Activated naive CD8-positive, alpha-beta T cell treated with anti-CD3 and anti-CD28 coated beads, Interleukin-2, amount 50 U/mL, for 24 hours (primary cell): ENCODE results near the gene RIOK2.
A peak's percentile ranks its signal among the peaks of the same experiment; 100 is the strongest.
"Not testable (repeated sequence)": the region's sequence is repeated elsewhere in the genome, so short reads cannot be mapped to it uniquely, and the experiment has no call there.

ENCODE experiments used
- ATAC-seq: fragments of 150-1000 bp; cut with Tn5 transposase; one replicate; pipeline ENCODE4 v1.10.0; 2021
- DNase-seq: peaks from one replicate; pipeline ENCODE4 v3.0.0; 2021
- H3K27ac Mint-ChIP-seq: one replicate; pipeline ENCODE4 v1.8.0; 2021; ENCODE audit warnings: mild to moderate bottlenecking, mixed read lengths
- H3K27me3 Mint-ChIP-seq: one replicate; pipeline ENCODE4 v1.8.0; 2021; ENCODE audit warnings: mixed read lengths
- H3K36me3 Mint-ChIP-seq: one replicate; pipeline ENCODE4 v1.8.0; 2021; ENCODE audit warnings: low read depth, mixed read lengths
- H3K4me1 Mint-ChIP-seq: one replicate; pipeline ENCODE4 v1.8.0; 2021; ENCODE audit warnings: mixed read lengths
- H3K4me3 Mint-ChIP-seq: one replicate; pipeline ENCODE4 v1.8.0; 2021; ENCODE audit warnings: mild to moderate bottlenecking, moderate library complexity, mixed read lengths
- H3K9me3 Mint-ChIP-seq: one replicate; pipeline ENCODE4 v1.8.0; 2021; ENCODE audit warnings: mixed read lengths

Gene RIOK2

GRCh38 chr5:97150401-97150800 lies 32.6 kb downstream of the RIOK2 start:
- H3K27me3 Mint-ChIP-seq: no peaks in the 10 kb centered on the region
- no peaks in the 10 kb centered on the region for H3K36me3 Mint-ChIP-seq
- peaks cover 1% of the 10 kb centered on the region for H3K4me1 Mint-ChIP-seq
- ATAC-seq (no peak), DNase-seq (no peak)
- no peak overlapping the region for H3K4me3 Mint-ChIP-seq
- H3K27ac Mint-ChIP-seq: no peak overlapping the region
- H3K9me3 Mint-ChIP-seq: no peaks in the 10 kb centered on the region

- Mint-ChIP-seq H3K9me3 (no peaks in the 10 kb centered on the region), H3K27me3 (no peaks in the 10 kb centered on the region), H3K4me3 (no peak overlapping the region), H3K27ac (no peak overlapping the region), H3K4me1 (peaks cover 1% of the 10 kb centered on the region), H3K36me3 (no peaks in the 10 kb centered on the region)
- no peak for DNase-seq
- no peak for ATAC-seq
Measured at GRCh38 chr5:97149709-97150108, 33.3 kb downstream of the RIOK2 start.

GRCh38 chr5:97148288-97148687 lies 34.8 kb downstream of the RIOK2 start:
- no peak for ATAC-seq
- H3K4me3 Mint-ChIP-seq: no peak overlapping the region
- no peaks in the 10 kb centered on the region for H3K36me3 Mint-ChIP-seq
- no peaks in the 10 kb centered on the region for H3K27me3 Mint-ChIP-seq
- H3K27ac Mint-ChIP-seq: no peak overlapping the region
- H3K4me1 Mint-ChIP-seq: peaks cover 1% of the 10 kb centered on the region
- no peaks in the 10 kb centered on the region for H3K9me3 Mint-ChIP-seq
- no peak for DNase-seq

- Mint-ChIP-seq H3K4me1 (no peaks in the 10 kb centered on the region), H3K36me3 (no peaks in the 10 kb centered on the region), H3K27ac (no peak overlapping the region), H3K9me3 (no peaks in the 10 kb centered on the region), H3K27me3 (no peaks in the 10 kb centered on the region), H3K4me3 (no peak overlapping the region)
- ATAC-seq (no peak), DNase-seq (no peak)
Measured at GRCh38 chr5:97143704-97144103, 39.3 kb downstream of the RIOK2 start.

GRCh38 chr5:97142521-97143254 lies 40.4 kb downstream of the RIOK2 start, which contains the start of gene LIX1:
Gene LIX1 (minus strand): TSS chr5:97142611. CDS start chr5:97142576, 35 bp downstream.
- peak; percentile 11 for DNase-seq
- no peaks in the 10 kb centered on the region for H3K27me3 Mint-ChIP-seq
- no peaks in the 10 kb centered on the region for H3K9me3 Mint-ChIP-seq
- no peak within 1 kb of the TSS for H3K27ac Mint-ChIP-seq
- H3K36me3 Mint-ChIP-seq: no peaks in the 10 kb centered on the region
- peak; percentile 61 for ATAC-seq
- no peaks in the 10 kb centered on the region for H3K4me1 Mint-ChIP-seq
- H3K4me3 Mint-ChIP-seq: no peak within 1 kb of the TSS

GRCh38 chr5:97141539-97141938 lies 41.5 kb downstream of the RIOK2 start:
- DNase-seq (no peak), ATAC-seq (no peak)
- H3K27me3 Mint-ChIP-seq: no peaks in the 10 kb centered on the region
- no peak overlapping the region for H3K4me3 Mint-ChIP-seq
- H3K27ac Mint-ChIP-seq: no peak overlapping the region
- H3K36me3 Mint-ChIP-seq: no peaks in the 10 kb centered on the region
- H3K9me3 Mint-ChIP-seq: no peaks in the 10 kb centered on the region
- H3K4me1 Mint-ChIP-seq: no peaks in the 10 kb centered on the region

GRCh38 chr5:97141031-97141430 lies 42.0 kb downstream of the RIOK2 start:
- no peak overlapping the region for H3K27ac Mint-ChIP-seq
- H3K4me1 Mint-ChIP-seq: no peaks in the 10 kb centered on the region
- no peaks in the 10 kb centered on the region for H3K36me3 Mint-ChIP-seq
- H3K9me3 Mint-ChIP-seq: no peaks in the 10 kb centered on the region
- ATAC-seq (no peak), DNase-seq (no peak)
- H3K4me3 Mint-ChIP-seq: no peak overlapping the region
- H3K27me3 Mint-ChIP-seq: no peaks in the 10 kb centered on the region

- not testable (repeated sequence) for H3K36me3 Mint-ChIP-seq, H3K27me3 Mint-ChIP-seq, H3K27ac Mint-ChIP-seq, ATAC-seq, H3K9me3 Mint-ChIP-seq, DNase-seq, H3K4me1 Mint-ChIP-seq, H3K4me3 Mint-ChIP-seq
Measured at GRCh38 chr5:97140250-97140649, 42.8 kb downstream of the RIOK2 start.

- H3K27me3 Mint-ChIP-seq: no peaks in the 10 kb centered on the region
- no peaks in the 10 kb centered on the region for H3K36me3 Mint-ChIP-seq
- no peak overlapping the region for H3K27ac Mint-ChIP-seq
- ATAC-seq (no peak), DNase-seq (no peak)
- H3K4me3 Mint-ChIP-seq: no peak overlapping the region
- H3K9me3 Mint-ChIP-seq: no peaks in the 10 kb centered on the region
- H3K4me1 Mint-ChIP-seq: peaks cover 5% of the 10 kb centered on the region
Measured at GRCh38 chr5:97136475-97136874, 46.6 kb downstream of the RIOK2 start.

- DNase-seq (no peak), ATAC-seq (peak; percentile 40)
- Mint-ChIP-seq H3K9me3 (no peaks in the 10 kb centered on the region), H3K27ac (no peak overlapping the region), H3K4me1 (peaks cover 5% of the 10 kb centered on the region), H3K36me3 (no peaks in the 10 kb centered on the region), H3K4me3 (no peak overlapping the region), H3K27me3 (no peaks in the 10 kb centered on the region)
Measured at GRCh38 chr5:97135868-97136267, 47.2 kb downstream of the RIOK2 start.

GRCh38 chr5:97134634-97135033 lies 48.4 kb downstream of the RIOK2 start:
- Mint-ChIP-seq H3K4me3 (no peak overlapping the region), H3K27ac (no peak overlapping the region), H3K4me1 (peaks cover 5% of the 10 kb centered on the region), H3K36me3 (no peaks in the 10 kb centered on the region), H3K9me3 (no peaks in the 10 kb centered on the region), H3K27me3 (no peaks in the 10 kb centered on the region)
- DNase-seq: no peak
- ATAC-seq: no peak

- H3K27me3 Mint-ChIP-seq: no peaks in the 10 kb centered on the region
- ATAC-seq (no peak), DNase-seq (no peak)
- no peaks in the 10 kb centered on the region for H3K9me3 Mint-ChIP-seq
- H3K36me3 Mint-ChIP-seq: no peaks in the 10 kb centered on the region
- no peak overlapping the region for H3K4me3 Mint-ChIP-seq
- H3K4me1 Mint-ChIP-seq: peaks cover 5% of the 10 kb centered on the region
- H3K27ac Mint-ChIP-seq: no peak overlapping the region
Measured at GRCh38 chr5:97133101-97133500, 49.9 kb downstream of the RIOK2 start.

- Mint-ChIP-seq H3K27ac (no peak overlapping the region), H3K4me1 (peaks cover 5% of the 10 kb centered on the region), H3K4me3 (no peak overlapping the region), H3K36me3 (no peaks in the 10 kb centered on the region), H3K9me3 (no peaks in the 10 kb centered on the region), H3K27me3 (no peaks in the 10 kb centered on the region)
- DNase-seq (no peak), ATAC-seq (no peak)
Measured at GRCh38 chr5:97131921-97132320, 51.1 kb downstream of the RIOK2 start.

GRCh38 chr5:97131139-97131710 lies 51.8 kb downstream of the RIOK2 start:
- ATAC-seq: no peak
- no peak for DNase-seq
- Mint-ChIP-seq H3K36me3 (no peaks in the 10 kb centered on the region), H3K4me1 (peaks cover 5% of the 10 kb centered on the region), H3K9me3 (no peaks in the 10 kb centered on the region), H3K27ac (no peak overlapping the region), H3K27me3 (no peaks in the 10 kb centered on the region), H3K4me3 (no peak overlapping the region)

- no peak for DNase-seq
- Mint-ChIP-seq H3K27me3 (peaks cover 4% of the 10 kb centered on the region), H3K4me3 (no peak overlapping the region), H3K36me3 (no peaks in the 10 kb centered on the region), H3K4me1 (no peaks in the 10 kb centered on the region), H3K27ac (no peak overlapping the region), H3K9me3 (no peaks in the 10 kb centered on the region)
- ATAC-seq: no peak
Measured at GRCh38 chr5:97127727-97128126, 55.3 kb downstream of the RIOK2 start.
